GM23338 (cell line): ENCODE measurements around the gene CNTN5.

ENCODE experiments used
- CTCF ChIP-seq, 2 experiments: fragments of 200-600 bp in 1 of 2; sonication (generic) in 1 of 2; conservative IDR thresholded peaks; 2 replicates each; pipeline versions ENCODE4 v1.5.1 to v1.6.1; 2016 to 2017; ENCODE audit warnings: antibody characterized with exemption in 2 of 2, low read depth in 2 of 2, mild to moderate bottlenecking in 2 of 2, moderate library complexity in 1 of 2
- STAT1 ChIP-seq: IDR thresholded peaks from one replicate; pipeline ENCODE4 v1.6.1; 2016; ENCODE audit warnings: antibody characterized with exemption; ENCODE audit not compliant: unreplicated experiment

- TF ChIP-seq CTCF (conservative IDR thresholded peaks at IDR 0.05; ENCODE audit: low read depth in 2 of 2) (no peak), STAT1 (no peak)
Measured at GRCh38 chr11:99200720-99201119, 180.0 kb downstream of the CNTN5 start.
